ENCODE results near the gene OR4K13.

The OR4K13 gene, protein sequence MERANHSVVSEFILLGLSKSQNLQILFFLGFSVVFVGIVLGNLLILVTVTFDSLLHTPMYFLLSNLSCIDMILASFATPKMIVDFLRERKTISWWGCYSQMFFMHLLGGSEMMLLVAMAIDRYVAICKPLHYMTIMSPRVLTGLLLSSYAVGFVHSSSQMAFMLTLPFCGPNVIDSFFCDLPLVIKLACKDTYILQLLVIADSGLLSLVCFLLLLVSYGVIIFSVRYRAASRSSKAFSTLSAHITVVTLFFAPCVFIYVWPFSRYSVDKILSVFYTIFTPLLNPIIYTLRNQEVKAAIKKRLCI
- total RNA-seq = 0 to 0.09 (median 0) reads per million in 4 experiments

DNA sequence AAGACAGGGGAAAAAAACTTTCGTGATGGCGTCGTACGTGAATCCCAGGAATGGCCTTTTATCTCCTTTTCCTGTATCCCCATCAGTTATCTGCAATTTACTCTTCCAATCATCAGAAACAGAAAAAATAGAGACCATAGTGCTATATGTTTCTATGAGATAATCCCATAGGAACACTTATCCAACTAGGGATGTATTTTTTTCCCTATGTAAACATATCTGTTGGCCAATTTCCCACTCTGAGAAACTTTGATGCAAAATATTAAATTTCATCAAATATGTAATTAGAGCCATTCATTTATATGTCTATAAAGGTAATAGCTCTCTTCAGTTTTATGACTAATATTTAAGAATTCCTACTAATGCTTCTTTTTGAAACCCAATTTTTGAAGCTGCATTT is at the start of gene OR4K13:
TSS of gene OR4K13 (minus strand) at position 101 of the 400 bp plus-strand sequence. CDS start 1,280 bp downstream, outside the sequence.
- no peak for DNase-seq

DNA sequence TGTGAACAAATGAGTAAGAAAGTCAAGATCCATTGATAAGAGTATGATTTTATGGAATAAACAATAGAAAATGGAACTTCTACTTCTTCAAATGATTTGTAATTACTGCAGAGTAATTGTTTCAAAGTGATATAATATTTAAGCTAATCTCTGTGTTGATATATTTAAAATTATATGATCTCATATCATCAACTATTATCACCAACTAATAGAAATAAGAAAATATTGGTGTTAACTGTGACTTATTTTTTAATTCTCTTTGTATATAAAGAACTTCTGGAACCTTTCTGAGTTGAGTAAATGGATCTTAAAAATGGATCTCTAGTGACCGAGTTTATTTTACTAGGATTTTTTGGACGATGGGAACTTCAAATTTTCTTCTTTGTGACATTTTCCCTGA is 23.9 kb upstream of the OR4K13 start, which contains the start of gene OR4L1:
TSS of gene OR4L1 (plus strand) at position 301 of the 400 bp plus-strand sequence. CDS start at position 301, 0 bp downstream.
- DNase-seq = no peak

DNA sequence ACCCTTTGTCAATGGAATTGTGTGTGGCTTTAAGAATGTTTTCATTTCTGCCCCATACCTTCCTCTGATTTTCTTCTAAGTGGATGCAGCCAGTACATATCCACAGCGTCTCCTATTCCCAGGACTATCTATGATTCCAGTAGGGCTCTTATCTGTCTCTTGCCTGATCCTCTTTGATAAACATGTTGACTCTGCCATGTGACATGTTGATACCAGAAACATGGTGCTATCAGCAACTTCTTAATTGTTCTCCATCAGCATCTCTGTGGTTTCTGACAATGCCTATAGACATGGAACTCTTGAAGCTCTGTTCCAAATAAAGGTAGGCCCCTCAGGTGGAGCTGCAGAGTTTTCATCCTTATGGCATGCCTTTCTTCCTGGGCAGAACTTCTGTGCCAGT is 12.4 kb upstream of the OR4K13 start:
- DNase-seq = no peak

DNA sequence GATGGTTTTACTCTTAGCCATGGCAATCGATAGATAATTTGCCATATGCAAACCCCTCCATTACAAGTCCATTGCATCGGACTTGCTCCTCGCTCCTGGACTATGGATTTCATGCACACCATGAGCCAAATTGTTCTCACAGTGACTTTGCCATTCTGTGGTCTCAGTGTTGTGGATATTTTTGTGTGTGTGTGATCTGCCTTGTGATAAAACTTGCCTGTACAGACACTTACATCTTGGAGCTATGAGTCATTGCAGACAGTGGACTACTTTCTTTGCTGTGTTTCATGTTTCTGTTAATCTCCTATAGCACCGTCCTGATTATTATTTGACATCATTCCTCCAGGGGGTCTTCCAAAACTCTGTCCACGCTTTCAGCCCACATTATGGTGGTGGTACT is 8.4 kb upstream of the OR4K13 start:
- DNase-seq = no peak

DNA sequence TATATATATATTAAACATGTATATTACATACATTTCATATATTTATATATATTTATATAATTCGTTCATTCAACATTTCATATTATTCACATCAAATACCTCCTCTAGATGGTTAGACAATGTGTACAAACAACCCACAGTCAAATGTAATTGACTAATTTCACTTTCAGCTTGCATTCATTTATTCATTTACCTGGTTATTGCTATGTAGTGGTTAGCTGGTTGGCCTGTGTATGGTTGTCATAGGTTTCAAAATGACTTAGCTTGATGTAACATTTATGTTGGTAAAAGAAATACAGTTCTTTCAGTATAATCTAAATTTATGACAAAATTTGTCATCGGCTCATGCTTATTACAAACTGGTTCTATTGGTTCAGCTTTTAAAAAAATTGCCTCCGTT is 389 bp downstream of the OR4K13 start:
- DNase-seq = no peak

DNA sequence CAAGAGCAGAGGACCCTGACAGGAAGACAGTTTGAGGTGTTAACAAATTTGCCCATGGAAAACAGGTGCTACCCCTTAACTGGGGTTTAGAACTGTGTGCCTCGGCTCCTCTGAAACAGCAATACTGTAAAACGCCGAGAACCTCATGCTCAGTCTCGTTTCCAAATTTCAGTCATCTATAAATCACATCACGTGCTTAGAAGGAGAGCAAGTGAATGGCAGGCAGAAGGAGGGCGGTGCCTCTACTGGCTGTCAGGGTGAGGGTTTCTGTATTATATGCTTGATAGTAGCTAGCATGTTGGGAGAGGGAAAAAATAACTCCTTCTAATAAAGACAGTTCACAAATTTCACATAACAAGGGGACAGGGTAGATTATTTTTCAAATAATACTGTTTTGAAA is 4.8 kb downstream of the OR4K13 start:
- DNase-seq = no peak

DNA sequence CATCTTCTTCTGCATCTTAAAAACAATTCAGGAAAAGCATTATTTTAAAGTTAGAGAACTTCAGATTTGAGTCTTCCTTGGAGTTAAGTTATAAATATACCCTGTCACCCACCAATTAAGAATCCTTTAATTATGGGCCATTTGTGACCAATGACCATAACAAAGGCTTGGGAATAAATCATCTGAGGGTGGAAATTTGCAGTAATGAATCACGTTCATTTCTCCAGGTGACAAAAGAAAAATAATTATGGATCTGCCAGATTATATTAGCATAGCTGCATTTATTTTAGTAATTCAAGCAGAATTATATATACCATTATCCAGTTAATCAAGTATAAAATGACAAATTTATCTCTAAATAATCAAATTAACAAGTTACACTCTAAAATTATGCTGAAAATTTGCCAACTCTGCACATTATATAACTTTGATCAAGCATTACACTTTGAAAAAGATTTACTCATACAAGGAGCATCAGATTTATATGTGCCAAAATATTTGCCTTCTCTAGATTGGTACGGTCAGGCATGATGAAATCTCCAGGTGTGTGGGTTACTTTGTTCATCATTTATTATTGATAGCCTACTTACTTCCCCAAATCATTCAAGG is 16.5 kb downstream of the OR4K13 start, which contains the start of gene OR4K14:
TSS of gene OR4K14 (minus strand) at position 51 of the 609 bp plus-strand sequence. CDS start 4,114 bp downstream, outside the sequence.
- DNase-seq = no peak

DNA sequence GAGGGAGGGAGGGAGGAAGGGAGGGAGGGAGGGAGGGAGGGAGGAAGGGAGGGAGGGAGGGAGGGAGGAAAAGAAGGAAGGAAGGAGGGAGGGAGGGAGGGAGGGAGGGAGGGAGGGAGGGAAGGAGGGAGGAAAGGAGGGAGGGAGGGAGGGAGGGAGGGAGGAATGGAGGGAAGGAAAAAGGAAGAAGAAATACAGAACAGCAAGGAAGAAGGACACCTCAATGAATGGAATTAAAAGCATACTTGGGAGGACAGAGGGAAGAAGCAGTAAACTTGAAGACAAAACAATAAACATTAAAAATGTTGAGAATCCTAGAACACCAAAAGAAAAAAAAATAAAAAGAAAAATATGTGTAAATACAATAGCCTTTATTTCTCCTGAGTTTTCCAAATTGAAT is 27.7 kb downstream of the OR4K13 start:
- no peak for DNase-seq

DNA sequence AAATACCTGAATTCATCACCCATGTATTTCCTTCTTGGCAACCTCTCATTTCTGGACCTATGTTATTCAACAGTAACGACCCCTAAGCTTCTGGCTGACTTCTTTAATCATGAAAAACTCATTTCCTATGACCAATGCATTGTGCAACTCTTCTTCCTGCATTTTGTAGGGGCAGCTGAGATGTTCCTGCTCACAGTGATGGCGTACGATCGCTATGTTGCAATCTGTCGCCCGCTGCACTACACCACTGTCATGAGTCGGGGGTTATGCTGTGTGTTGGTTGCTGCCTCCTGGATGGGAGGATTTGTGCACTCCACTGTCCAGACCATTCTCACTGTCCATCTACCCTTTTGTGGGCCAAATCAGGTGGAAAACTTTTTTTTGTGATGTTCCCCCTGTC is 33.5 kb downstream of the OR4K13 start:
- no peak for DNase-seq

DNA sequence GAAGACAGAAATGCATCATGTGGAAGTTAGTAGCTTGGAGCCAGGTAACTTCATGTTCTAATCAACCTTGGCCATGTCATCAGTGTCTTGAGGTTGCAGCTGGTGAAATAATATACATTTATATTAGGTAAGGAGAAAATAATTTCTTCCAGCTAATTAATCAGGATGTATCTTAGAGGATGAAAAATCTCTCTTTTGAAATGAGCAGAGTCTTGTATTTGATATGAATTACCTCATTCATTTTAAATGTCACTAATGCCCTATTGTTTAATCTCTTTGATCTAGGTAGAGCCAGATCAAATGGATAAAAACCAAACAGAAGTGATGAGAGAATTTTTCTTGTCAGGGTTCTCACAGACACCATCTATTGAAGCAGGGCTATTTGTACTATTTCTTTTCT is 34.0 kb downstream of the OR4K13 start, which contains the start of gene OR4Q2:
TSS of gene OR4Q2 (plus strand) at position 301 of the 400 bp plus-strand sequence.
- no peak for DNase-seq

DNA sequence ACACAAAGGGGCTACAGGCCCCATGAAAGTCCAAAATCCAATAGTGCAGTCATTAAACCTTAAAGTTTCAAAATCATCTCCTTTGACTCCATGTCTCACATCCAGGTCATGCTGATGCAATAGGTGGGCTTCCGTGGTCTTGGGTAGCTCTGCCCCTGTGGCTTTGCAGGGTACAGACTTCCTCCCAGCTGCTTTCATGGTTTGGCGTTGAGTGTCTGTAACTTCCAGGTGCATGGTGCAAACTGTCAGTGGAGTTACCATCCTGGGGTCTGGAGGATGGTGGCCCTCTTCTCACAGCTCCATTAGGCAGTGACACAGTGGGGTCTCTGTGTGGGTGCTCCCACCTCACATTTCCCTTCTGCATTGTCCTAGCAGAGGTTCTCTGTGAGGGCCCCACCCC is 42.4 kb downstream of the OR4K13 start:
- DNase-seq = no peak

Data from effector CD8-positive, alpha-beta T cell (primary cell).